ENCODE measurements around the gene CLASP1. TPM values are rescaled to one million over a fixed set of nuclear protein-coding genes. Genes with fewer than 3 reads are reported as not detected.

Gene CLASP1
- polyA plus RNA-seq, 1 donor (not counting 4 experiments of a cell fraction or from before 2014, with no cell fraction given), result 16.7 TPM

- Histone ChIP-seq H3K36me3 (ENCODE audit: control insufficient read depth in 2 of 2, extremely low read depth in 1 of 2, insufficient read depth in 2 of 2, low read length in 2 of 2) (no peaks in the 10 kb centered on the region), H3K4me1 (ENCODE audit: control insufficient read depth, extremely low read depth, insufficient read depth, low read length) (peaks cover 41% of the 10 kb centered on the region), H3K9me1 (ENCODE audit: control insufficient read depth, extremely low read depth, insufficient read depth, low read length) (no peaks in the 10 kb centered on the region), H3K9ac (ENCODE audit: control insufficient read depth, extremely low read depth, insufficient read depth, low read length) (no peak overlapping the region), H3K4me2 (ENCODE audit: control insufficient read depth, extremely low read depth, insufficient read depth, low read depth, low read length) (no peak overlapping the region), H3K79me2 (ENCODE audit: control insufficient read depth, insufficient read depth, low read length) (no peaks in the 10 kb centered on the region), H3K9me3 (ENCODE audit: control insufficient read depth, low read depth, low read length) (no peaks in the 10 kb centered on the region), H3K27me3 (ENCODE audit: control insufficient read depth, extremely low read depth, insufficient read depth, low read length) (no peaks in the 10 kb centered on the region), H3K4me3 (ENCODE audit: control insufficient read depth in 2 of 3, extremely low read depth in 1 of 3, insufficient read depth in 2 of 3, low read depth in 1 of 3, low read length in 3 of 3) (no peak overlapping the region), H2AFZ (ENCODE audit: control insufficient read depth, low read length) (peak overlapping the region; percentile 46), H4K20me1 (ENCODE audit: control insufficient read depth, extremely low read depth, insufficient read depth, low read length) (no peaks in the 10 kb centered on the region), H3K27ac (ENCODE audit: control insufficient read depth, insufficient read depth, low read length) (no peak overlapping the region)
- DNase-seq (ENCODE audit: low read depth, low spot score) (no peak), FAIRE-seq (no peak)
- no peak for TF ChIP-seq CTCF (optimal IDR thresholded peaks at IDR 0.05 in 1 of 3, IDR thresholded peaks at IDR 0.05 in 1 of 3, conservative IDR thresholded peaks at IDR 0.05 in 1 of 3; ENCODE audit: extremely low read depth in 1 of 3, insufficient read depth in 2 of 3, low read length in 3 of 3)
- TF ChIP-seq EZH2 (IDR thresholded peaks at IDR 0.05; ENCODE audit: low read length), result no peak
- dilution Hi-C loops (cut with MboI; ENCODE audit: extremely low pct_ligation_motif_present, low sequenced_read_pairs), result no loop called here
Observed at GRCh38 chr2:121697108-121697631, 47.9 kb upstream of the CLASP1 start.

- no peak overlapping the region for H3K27ac ChIP-seq (ENCODE audit: control insufficient read depth, insufficient read depth, low read length)
- no peaks in the 10 kb centered on the region for H3K27me3 ChIP-seq (ENCODE audit: control insufficient read depth, extremely low read depth, insufficient read depth, low read length)
- no peak overlapping the region for H3K4me3 ChIP-seq (ENCODE audit: control insufficient read depth in 2 of 3, extremely low read depth in 1 of 3, insufficient read depth in 2 of 3, low read depth in 1 of 3, low read length in 3 of 3)
- H2AFZ ChIP-seq (ENCODE audit: control insufficient read depth, low read length), result no peak overlapping the region
- DNase-seq (ENCODE audit: low read depth, low spot score), result no peak
- H3K9me3 ChIP-seq (ENCODE audit: control insufficient read depth, low read depth, low read length), result no peaks in the 10 kb centered on the region
- no peaks in the 10 kb centered on the region for H3K79me2 ChIP-seq (ENCODE audit: control insufficient read depth, insufficient read depth, low read length)
- H3K9ac ChIP-seq (ENCODE audit: control insufficient read depth, extremely low read depth, insufficient read depth, low read length), result no peak overlapping the region
- FAIRE-seq, result no peak
- TF ChIP-seq EZH2 (IDR thresholded peaks at IDR 0.05; ENCODE audit: low read length) (no peak), CTCF (optimal IDR thresholded peaks at IDR 0.05 in 1 of 3, IDR thresholded peaks at IDR 0.05 in 1 of 3, conservative IDR thresholded peaks at IDR 0.05 in 1 of 3; ENCODE audit: extremely low read depth in 1 of 3, insufficient read depth in 2 of 3, low read length in 3 of 3) (no peak)
- dilution Hi-C loops (cut with MboI; ENCODE audit: extremely low pct_ligation_motif_present, low sequenced_read_pairs), result no loop called here
- H3K36me3 ChIP-seq (ENCODE audit: control insufficient read depth in 2 of 2, extremely low read depth in 1 of 2, insufficient read depth in 2 of 2, low read length in 2 of 2), result no peaks in the 10 kb centered on the region
- H3K4me1 ChIP-seq (ENCODE audit: control insufficient read depth, extremely low read depth, insufficient read depth, low read length), result peaks cover 39% of the 10 kb centered on the region
- H3K4me2 ChIP-seq (ENCODE audit: control insufficient read depth, extremely low read depth, insufficient read depth, low read depth, low read length), result no peak overlapping the region
- no peaks in the 10 kb centered on the region for H4K20me1 ChIP-seq (ENCODE audit: control insufficient read depth, extremely low read depth, insufficient read depth, low read length)
- H3K9me1 ChIP-seq (ENCODE audit: control insufficient read depth, extremely low read depth, insufficient read depth, low read length), result no peaks in the 10 kb centered on the region
Observed at GRCh38 chr2:121696410-121696930, 47.2 kb upstream of the CLASP1 start.

Measured in keratinocyte (primary cell).